Uterus (tissue), 4 donors: ENCODE data around the gene HYI. TPM values are rescaled to one million over a fixed set of nuclear protein-coding genes. Genes with fewer than 3 reads are reported as not detected.
"Not testable (repeated sequence)": the region's sequence is repeated elsewhere in the genome, so short reads cannot be mapped to it uniquely, and the experiment has no call there.

Source experiments
- DNase-seq, 2 donors: peaks; one replicate each; pipeline ENCODE4 v3.0.0-alpha.2; 2019 to 2020
- H3K27ac ChIP-seq, 2 donors: fragments of 200-600 bp; sonication (generic); 1 replicate in 1 of 2; 2 replicates in 1 of 2; pipeline ENCODE4 v1.5.1; 2016 to 2018
- H3K27me3 ChIP-seq, 2 donors: fragments of 200-600 bp; sonication (generic); one replicate each; pipeline ENCODE4 v1.5.1; 2018 to 2019; ENCODE audit warnings: control low read depth in 1 of 2
- H3K36me3 ChIP-seq, 2 donors: fragments of 200-600 bp; sonication (generic); one replicate each; pipeline ENCODE4 v1.5.1; 2019; ENCODE audit warnings: control low read depth in 1 of 2
- H3K4me1 ChIP-seq, 2 donors: fragments of 200-600 bp; sonication (generic); one replicate each; pipeline ENCODE4 v1.5.1; 2018 to 2019; ENCODE audit warnings: control low read depth in 1 of 2
- H3K4me3 ChIP-seq, 2 donors: fragments of 200-600 bp; sonication (generic); 1 replicate in 1 of 2; 2 replicates in 1 of 2; pipeline ENCODE4 v1.5.1; 2018 to 2019; ENCODE audit warnings: mild to moderate bottlenecking in 1 of 2
- H3K9me3 ChIP-seq, 2 donors: fragments of 200-600 bp; sonication (generic); one replicate each; pipeline ENCODE4 v1.5.1; 2019; ENCODE audit warnings: control low read depth in 1 of 2
- POLR2A ChIP-seq, 2 donors: fragments of 450-650 bp; IDR thresholded peaks; one replicate each; pipeline ENCODE4 v1.6.1; 2016; ENCODE audit warnings: antibody characterized with exemption in 2 of 2, mild to moderate bottlenecking in 1 of 2, moderate library complexity in 1 of 2
- intact Hi-C: fragments of 100-400 bp; cut with DNase I; formaldehyde crosslinking; loops from one replicate; pipeline ENCODE4 v1.15.1; 2023; ENCODE audit warnings: low total_unique reads
- total RNA-seq, 4 donors: library from RNA; depleted of rRNA in 3 of 4; stranded (reverse); fragments of >200 nt in 3 of 4; gene quantifications; one replicate each; pipeline versions ENCODE4 v1.1.0 to v1.2.4, GENCODE V29; 2014 to 2023
- TF ChIP-seq, protein P1 (sequence below), 4 experiments: fragments of 200-600 bp in 2 of 4; fragments of 450-650 bp in 2 of 4; sonication (generic) in 2 of 4; IDR thresholded peaks; one replicate each; pipeline ENCODE4 v1.5.1; 2016 to 2019; ENCODE audit warnings: antibody characterized with exemption in 4 of 4, mild to moderate bottlenecking in 2 of 4, moderate library complexity in 1 of 4
- donor health status: DM: yes; HTN: yes; CAD: no.

HYI gene
- total RNA-seq, 4 donors from 2014 or later = 34.8 to 84.7 (median 70.5) TPM

DNA sequence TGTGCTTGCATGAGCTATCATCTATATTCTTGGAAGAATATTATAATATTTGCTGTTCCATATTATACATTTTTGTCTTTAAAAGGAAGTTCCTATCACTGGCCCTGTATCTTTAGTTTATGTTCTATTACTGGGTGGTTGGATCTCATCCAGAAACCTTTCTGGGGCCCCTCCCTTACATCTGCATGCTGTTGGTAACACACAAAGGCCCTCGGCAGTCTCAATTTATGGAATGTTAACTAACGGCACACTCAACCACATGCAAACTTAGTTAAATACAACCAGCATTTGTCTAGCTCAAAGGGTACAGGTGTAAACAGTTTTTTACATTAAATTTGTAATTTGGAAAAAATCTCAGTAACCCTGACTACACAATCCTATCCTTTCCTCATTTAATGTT lies 9.7 kb upstream of the HYI start:
- Histone ChIP-seq H3K9me3 (no peaks in the 10 kb centered on the region), H3K27me3 (no peaks in the 10 kb centered on the region), H3K4me1 (no peaks in the 10 kb centered on the region), H3K36me3 (no peaks in the 10 kb centered on the region), H3K27ac (no peak overlapping the region), H3K4me3 (no peak overlapping the region)
- no peak for DNase-seq
- TF ChIP-seq POLR2A (IDR thresholded peaks at IDR 0.05) = no peak
- TF ChIP-seq, protein P1, sequence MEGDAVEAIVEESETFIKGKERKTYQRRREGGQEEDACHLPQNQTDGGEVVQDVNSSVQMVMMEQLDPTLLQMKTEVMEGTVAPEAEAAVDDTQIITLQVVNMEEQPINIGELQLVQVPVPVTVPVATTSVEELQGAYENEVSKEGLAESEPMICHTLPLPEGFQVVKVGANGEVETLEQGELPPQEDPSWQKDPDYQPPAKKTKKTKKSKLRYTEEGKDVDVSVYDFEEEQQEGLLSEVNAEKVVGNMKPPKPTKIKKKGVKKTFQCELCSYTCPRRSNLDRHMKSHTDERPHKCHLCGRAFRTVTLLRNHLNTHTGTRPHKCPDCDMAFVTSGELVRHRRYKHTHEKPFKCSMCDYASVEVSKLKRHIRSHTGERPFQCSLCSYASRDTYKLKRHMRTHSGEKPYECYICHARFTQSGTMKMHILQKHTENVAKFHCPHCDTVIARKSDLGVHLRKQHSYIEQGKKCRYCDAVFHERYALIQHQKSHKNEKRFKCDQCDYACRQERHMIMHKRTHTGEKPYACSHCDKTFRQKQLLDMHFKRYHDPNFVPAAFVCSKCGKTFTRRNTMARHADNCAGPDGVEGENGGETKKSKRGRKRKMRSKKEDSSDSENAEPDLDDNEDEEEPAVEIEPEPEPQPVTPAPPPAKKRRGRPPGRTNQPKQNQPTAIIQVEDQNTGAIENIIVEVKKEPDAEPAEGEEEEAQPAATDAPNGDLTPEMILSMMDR (IDR thresholded peaks at IDR 0.05) = no peak
- intact Hi-C loops = no loop called here

DNA sequence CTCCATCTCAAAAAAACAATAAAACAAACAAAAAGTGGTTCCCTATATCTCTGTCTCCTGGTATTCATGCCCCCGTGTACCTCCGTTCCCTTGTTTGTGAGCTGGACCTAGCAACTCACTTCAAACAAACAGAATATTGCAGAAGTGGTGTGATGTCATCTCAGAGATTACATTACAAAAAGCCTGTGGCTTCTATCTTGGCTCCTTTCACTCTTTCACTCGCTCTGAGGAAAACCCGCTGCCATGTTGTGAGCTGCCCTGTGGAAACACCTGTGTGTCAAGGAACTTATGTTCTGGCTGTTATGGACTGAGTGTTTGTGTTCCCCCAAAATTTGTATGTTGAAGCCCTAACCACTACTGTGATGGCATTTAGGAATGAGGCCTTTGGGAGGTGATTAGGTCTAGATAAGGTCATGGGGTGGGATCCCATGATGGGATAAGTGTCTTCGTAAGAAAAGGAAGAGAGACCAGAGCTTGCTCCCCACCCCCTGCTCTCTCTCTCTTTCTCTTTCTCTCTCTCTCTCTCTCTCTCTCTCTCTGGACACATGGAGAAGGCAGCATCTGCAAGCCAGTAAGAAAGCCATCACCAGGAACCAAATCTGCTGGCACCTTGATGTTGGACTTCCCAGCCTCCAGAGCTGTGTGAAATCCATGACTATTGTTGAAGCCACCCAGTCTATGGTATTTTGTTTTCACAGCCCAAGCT lies 7.4 kb upstream of the HYI start:
- DNase-seq = no peak

DNA sequence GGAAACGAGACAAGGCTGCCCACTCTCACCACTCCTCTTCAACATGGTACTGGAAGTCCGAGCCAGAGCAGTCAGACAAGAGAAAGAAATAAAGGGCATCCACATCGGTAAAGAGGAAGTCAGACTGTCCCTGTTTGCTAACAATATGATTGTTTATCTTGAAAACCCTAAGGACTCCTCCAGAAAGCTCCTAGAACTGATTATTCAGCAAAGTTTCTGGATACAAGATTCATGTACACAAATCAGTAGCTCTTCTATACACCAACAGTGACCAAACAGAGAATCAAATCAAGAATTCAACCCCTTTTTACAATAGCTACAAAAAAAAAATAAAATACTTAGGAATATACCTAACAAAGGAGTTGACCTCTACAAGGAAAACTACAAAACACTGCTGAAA lies 4.6 kb upstream of the HYI start:
- H3K4me1 ChIP-seq, intact Hi-C loops, H3K36me3 ChIP-seq, H3K27ac ChIP-seq, DNase-seq, H3K27me3 ChIP-seq, H3K9me3 ChIP-seq, H3K4me3 ChIP-seq: not testable (repeated sequence)

More for the DNA sequence above, 7.4 kb upstream of the HYI start:
- Histone ChIP-seq H3K36me3 (no peaks in the 10 kb centered on the region), H3K9me3 (no peaks in the 10 kb centered on the region), H3K4me1 (no peaks in the 10 kb centered on the region), H3K27ac (no peak overlapping the region), H3K4me3 (no peak overlapping the region), H3K27me3 (no peaks in the 10 kb centered on the region)
- intact Hi-C loops = no loop called here
- TF ChIP-seq, protein P1 (IDR thresholded peaks at IDR 0.05) = no peak
- TF ChIP-seq POLR2A (IDR thresholded peaks at IDR 0.05) = no peak

DNA sequence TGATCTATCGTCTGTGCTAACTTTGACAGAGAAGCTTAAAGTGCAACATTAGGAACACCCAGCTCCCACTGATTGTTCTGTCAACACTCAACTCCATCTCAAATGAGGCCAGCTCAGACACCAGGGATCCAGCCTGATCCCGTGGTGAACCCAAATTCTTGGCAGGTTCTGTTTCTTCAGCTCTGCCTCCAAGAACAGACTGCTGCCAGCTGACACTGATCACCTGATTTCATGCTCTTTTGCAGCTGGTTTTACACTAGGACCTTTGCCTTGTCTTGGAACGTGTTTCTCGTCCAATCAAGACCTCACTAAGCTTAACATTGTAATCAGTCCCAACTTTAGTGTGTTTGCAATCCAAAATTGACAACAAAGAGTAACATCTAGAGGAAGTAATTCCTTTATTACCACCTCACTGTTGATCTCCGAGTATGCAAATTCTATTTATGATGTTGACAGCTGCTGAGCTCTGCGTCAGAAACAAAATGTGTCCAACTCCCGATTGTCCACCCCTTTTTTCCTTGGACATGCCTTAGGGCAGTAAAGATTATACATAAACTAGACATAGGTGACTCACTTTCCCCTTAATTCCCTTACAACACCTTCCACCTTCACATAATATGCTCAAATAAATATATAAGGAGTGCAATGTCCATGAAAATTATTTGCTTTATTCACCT lies 1.6 kb upstream of the HYI start:
- H3K4me1 ChIP-seq = no peaks in the 10 kb centered on the region
- intact Hi-C loops = no loop called here
- H3K27me3 ChIP-seq = no peaks in the 10 kb centered on the region
- H3K9me3 ChIP-seq = no peaks in the 10 kb centered on the region
- H3K36me3 ChIP-seq = no peaks in the 10 kb centered on the region
- no peak overlapping the region for H3K4me3 ChIP-seq
- DNase-seq = no peak
- TF ChIP-seq, protein P1 (IDR thresholded peaks at IDR 0.05) = no peak
- TF ChIP-seq POLR2A (IDR thresholded peaks at IDR 0.05) = no peak
- H3K27ac ChIP-seq = no peak overlapping the region

DNA sequence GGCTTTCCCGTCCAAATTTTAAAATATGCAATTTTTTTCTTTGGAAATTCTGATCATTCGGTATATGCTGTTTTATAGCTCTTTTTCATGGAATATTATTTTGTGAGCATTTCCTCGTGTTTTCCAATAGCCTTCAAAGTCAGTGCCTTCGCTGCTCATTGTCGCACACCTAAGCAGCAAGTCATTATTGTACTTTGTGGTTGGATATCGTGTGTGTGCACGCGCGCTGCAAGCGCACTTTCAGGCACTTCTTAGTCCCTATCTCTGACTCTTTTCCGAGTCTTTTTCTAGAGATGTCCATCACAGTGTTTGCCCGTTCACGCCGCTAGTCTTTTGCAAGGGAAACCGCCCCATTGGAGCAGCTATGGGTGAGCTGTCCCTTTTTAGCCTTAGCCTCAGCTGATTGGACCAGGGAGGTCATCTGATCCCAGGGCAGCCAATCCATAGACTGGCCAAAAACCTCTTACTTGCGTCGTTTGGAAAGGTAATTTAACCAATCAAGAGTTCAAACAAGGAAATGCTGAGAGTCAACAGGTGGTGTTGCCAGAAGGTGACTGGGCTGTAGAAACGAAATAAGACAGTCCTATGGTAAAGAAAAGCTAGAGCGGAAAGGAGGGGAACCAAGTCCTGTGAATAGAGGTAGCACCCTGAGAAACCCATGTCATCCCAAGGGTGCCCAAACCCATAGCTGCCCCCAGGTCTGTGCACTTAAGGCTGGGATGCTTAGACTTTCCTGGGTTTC lies 710 bp upstream of the HYI start:
- TF ChIP-seq, protein P1 (IDR thresholded peaks at IDR 0.05) = peak in 1 of 4 experiments; percentile 18
- TF ChIP-seq POLR2A (IDR thresholded peaks at IDR 0.05) = peak in 1 of 2 donors; percentile 28
- peak; percentile 70 to 76 for DNase-seq
- intact Hi-C loops = no loop called here
- Histone ChIP-seq H3K36me3 (no peaks in the 10 kb centered on the region), H3K27me3 (no peaks in the 10 kb centered on the region), H3K4me3 (peak overlapping the region; percentile 56 to 66), H3K4me1 (no peaks in the 10 kb centered on the region), H3K27ac (peak overlapping the region; percentile 93 to 97), H3K9me3 (no peaks in the 10 kb centered on the region)
